GM13977 (cell line): Measurements from ENCODE around the gene LRMDA.

Experiments
- DNase-seq: peaks from one replicate; pipeline ENCODE4 v3.0.0; 2012; ENCODE audit warnings: low spot score
- in situ Hi-C: fragments of 300-500 bp; cut with MboI; formaldehyde crosslinking; loops from one replicate; pipeline ENCODE4 v1.12.0; 2022; ENCODE audit warnings: low sequenced_read_pairs, low pct_unique_long_range_greater_than_20kb, mixed read lengths, inconsistent platforms; ENCODE audit not compliant: unreplicated experiment
- TF ChIP-seq, protein P1 (sequence below): IDR thresholded peaks from 2 replicates; pipeline ENCODE4 v1.5.1; 2012; ENCODE audit warnings: mild to moderate bottlenecking, control low read depth; ENCODE audit not compliant: insufficient read depth; ENCODE audit errors: extremely low read depth, missing control alignments

Gene LRMDA

DNA sequence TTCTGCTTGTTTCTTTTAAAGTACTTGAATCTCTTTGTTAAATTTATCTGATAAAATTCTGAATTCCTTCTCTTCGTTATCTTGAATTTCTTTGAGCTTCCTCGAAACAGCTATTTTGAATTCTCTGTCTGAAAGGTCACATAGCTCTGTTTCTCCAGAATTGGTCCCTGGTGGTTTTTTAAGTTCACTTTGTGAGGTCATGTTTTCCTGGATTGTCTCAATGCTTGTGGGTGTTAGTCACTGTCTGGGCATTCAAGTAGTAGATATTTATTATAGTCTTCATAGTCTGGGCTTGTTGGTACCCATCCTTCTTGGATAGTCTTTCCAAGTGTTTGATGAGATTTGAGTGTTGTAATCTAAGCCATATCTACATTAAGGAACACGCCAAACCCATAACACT, 1060.6 kb downstream of the LRMDA start:
- in situ Hi-C loops: no loop called here
- TF ChIP-seq, protein P1, sequence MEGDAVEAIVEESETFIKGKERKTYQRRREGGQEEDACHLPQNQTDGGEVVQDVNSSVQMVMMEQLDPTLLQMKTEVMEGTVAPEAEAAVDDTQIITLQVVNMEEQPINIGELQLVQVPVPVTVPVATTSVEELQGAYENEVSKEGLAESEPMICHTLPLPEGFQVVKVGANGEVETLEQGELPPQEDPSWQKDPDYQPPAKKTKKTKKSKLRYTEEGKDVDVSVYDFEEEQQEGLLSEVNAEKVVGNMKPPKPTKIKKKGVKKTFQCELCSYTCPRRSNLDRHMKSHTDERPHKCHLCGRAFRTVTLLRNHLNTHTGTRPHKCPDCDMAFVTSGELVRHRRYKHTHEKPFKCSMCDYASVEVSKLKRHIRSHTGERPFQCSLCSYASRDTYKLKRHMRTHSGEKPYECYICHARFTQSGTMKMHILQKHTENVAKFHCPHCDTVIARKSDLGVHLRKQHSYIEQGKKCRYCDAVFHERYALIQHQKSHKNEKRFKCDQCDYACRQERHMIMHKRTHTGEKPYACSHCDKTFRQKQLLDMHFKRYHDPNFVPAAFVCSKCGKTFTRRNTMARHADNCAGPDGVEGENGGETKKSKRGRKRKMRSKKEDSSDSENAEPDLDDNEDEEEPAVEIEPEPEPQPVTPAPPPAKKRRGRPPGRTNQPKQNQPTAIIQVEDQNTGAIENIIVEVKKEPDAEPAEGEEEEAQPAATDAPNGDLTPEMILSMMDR: no peak
- DNase-seq: no peak

GRCh38 chr10:76492678-76493472, 1061.5 kb downstream of the LRMDA start:
- in situ Hi-C loops: no loop called here
- DNase-seq: no peak
- TF ChIP-seq, protein P1: no peak

DNA sequence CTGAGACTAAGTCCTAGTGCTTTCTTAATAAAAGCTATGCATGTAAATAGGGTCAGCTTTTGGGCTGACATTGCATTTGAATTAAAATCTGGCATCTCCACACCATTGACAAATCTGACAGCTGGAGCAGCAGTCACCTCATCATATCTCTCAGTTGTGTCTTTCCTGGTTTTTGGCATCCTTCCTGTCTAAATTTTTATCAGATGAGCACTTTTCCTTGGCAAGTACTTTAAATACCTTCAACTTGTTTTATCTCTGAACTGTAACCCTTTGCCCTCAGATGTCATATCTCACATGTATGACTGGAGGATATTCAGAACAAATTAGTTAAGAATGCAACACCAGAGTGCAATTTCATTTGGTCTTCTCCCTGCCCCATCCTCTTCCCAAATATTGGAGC, 1066.2 kb downstream of the LRMDA start:
- DNase-seq: no peak
- in situ Hi-C loops: no loop called here
- TF ChIP-seq, protein P1: no peak

GRCh38 chr10:76504823-76505222, 1073.4 kb downstream of the LRMDA start:
- in situ Hi-C loops: no loop called here
- TF ChIP-seq, protein P1: no peak
- DNase-seq: no peak

DNA sequence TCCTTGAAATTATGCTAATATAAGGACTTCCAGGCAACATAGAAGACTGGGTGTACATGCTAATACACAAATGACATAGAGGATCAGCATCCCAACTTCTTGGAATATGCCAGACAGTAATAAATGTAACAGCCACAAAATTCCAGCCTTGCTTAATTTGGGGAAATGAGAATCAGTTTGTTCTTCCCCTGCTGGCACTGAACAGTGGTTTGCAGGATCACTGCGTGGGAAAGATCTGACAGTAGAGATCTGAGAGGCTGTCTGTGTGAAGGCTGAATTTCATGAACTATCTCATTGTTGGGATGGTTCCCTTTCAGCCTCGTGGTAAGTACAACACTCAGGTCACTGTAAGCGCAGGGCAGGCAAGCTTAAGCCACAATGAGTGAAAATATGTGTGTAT, 1078.0 kb downstream of the LRMDA start:
- in situ Hi-C loops: no loop called here
- DNase-seq: no peak
- TF ChIP-seq, protein P1: no peak

DNA sequence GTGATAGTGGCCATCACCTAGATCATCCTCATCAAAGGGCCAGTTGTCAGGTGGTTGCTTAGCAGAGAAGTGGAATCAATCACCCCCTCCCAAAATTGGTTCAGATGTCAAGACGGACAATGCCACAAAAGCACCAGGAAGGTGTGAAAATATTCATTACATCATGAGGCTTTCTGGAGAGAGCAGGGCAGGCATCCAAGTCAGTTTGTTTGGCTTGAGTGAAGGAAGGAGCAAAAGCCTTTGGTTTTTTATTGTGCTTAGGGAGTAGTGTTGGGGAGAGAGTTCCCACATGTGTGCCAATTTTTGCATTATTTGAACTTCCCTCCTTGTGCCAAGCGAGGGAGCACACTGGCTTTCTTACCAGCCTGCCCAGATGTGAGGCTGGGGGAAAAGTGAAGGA, 1082.9 kb downstream of the LRMDA start:
- in situ Hi-C loops: no loop called here
- no peak for DNase-seq
- TF ChIP-seq, protein P1: no peak

DNA sequence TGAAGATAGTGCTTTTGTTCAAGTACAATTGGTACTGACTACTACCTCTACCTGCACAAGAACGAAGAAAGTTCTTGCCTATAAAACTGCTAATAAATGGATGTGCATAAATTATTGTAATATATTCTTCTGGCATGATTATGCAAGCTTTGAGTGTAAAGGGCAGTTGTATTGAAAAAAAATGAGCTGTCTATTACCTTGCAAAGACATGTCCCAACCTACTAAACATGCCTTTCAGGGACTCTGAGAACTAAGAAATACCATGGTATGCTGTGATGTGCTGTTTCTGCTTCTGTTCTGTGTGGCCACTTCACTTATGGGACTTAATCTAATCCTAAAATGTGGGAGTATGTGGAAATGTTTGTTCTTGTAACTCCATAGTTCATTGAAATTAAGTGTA, 1083.4 kb downstream of the LRMDA start:
- in situ Hi-C loops: no loop called here
- TF ChIP-seq, protein P1: no peak
- DNase-seq: no peak
